ENCODE measurements around the gene RANBP1.
A peak's percentile ranks its signal among the peaks of the same experiment; 100 is the strongest.

RANBP1 gene

GRCh38 chr22:20109411-20110358, 6.2 kb upstream of the RANBP1 start:
- DNase-seq (ENCODE audit: low read depth) = no peak
- no peak overlapping the region for H3K4me3 ChIP-seq (ENCODE audit: low read length)
- TF ChIP-seq CTCF (IDR thresholded peaks at IDR 0.05; ENCODE audit: insufficient read depth, low read depth, low read length, missing control alignments) = no peak

DNA sequence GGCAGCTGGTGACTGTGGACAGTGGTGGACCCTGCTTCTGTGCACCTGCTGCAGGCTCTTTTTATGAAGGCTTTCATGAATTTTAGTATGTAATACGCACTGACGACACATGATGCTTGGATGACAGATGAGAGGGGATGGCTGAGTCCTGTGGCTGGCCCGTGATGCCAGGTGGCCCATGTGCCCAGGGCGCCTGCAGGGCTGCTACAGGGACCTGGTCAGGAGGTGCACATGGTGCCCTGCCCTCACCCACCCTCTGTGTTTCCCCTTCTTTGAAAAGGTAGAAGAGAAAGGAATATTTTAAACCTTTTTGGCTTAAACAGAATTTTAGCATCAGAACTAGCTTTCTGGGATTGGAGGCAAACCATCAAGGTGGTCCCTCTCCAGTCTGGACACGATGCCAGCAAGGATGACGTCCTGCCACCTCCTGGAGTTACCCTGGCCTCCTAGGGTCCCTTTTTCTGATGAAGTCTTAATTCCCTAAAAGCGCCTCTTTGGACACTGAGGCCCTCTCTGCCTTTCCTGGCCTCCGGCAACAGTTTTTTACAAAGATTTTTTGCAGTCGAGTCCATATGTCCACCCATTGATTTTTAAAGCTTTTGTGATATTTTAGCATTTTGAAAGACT, 5.4 kb upstream of the RANBP1 start:
- no peak for TF ChIP-seq CTCF (IDR thresholded peaks at IDR 0.05; ENCODE audit: insufficient read depth, low read depth, low read length, missing control alignments)
- DNase-seq (ENCODE audit: low read depth) = no peak
- H3K4me3 ChIP-seq (ENCODE audit: low read length) = no peak overlapping the region

GRCh38 chr22:20111045-20111688, 4.7 kb upstream of the RANBP1 start:
- DNase-seq (ENCODE audit: low read depth) = peak; percentile 32
- TF ChIP-seq CTCF (IDR thresholded peaks at IDR 0.05; ENCODE audit: insufficient read depth, low read depth, low read length, missing control alignments) = peak; percentile 39
- H3K4me3 ChIP-seq (ENCODE audit: low read length) = no peak overlapping the region

GRCh38 chr22:20111689-20112622, 3.9 kb upstream of the RANBP1 start:
- DNase-seq (ENCODE audit: low read depth) = no peak
- H3K4me3 ChIP-seq (ENCODE audit: low read length) = no peak overlapping the region
- TF ChIP-seq CTCF (IDR thresholded peaks at IDR 0.05; ENCODE audit: insufficient read depth, low read depth, low read length, missing control alignments) = no peak

- TF ChIP-seq CTCF (IDR thresholded peaks at IDR 0.05; ENCODE audit: insufficient read depth, low read depth, low read length, missing control alignments) = no peak
- no peak for DNase-seq (ENCODE audit: low read depth)
- no peak overlapping the region for H3K4me3 ChIP-seq (ENCODE audit: low read length)
Observed at GRCh38 chr22:20112623-20113511, 3.0 kb upstream of the RANBP1 start.
